Activated effector memory CD4-positive, alpha-beta T cell treated with Interleukin-2 at 50 U/mL for 16 hours (primary cell): ENCODE data around the gene RILPL2.
A peak's percentile ranks its signal among the peaks of the same experiment; 100 is the strongest.
"Not testable (repeated sequence)": the region's sequence is repeated elsewhere in the genome, so short reads cannot be mapped to it uniquely, and the experiment has no call there.

ENCODE experiments used
- DNase-seq: peaks from one replicate; pipeline ENCODE4 v3.0.0-alpha.2; 2020

Gene RILPL2

GRCh38 chr12:123401753-123402683 is 34.5 kb downstream of the RILPL2 start:
- no peak for DNase-seq

- DNase-seq: no peak
These were observed 37.2 kb downstream of the RILPL2 start for GRCh38 chr12:123399255-123399617.

- no peak for DNase-seq
These were observed 37.8 kb downstream of the RILPL2 start for GRCh38 chr12:123398550-123399254.

- DNase-seq: no peak
These were observed 38.3 kb downstream of the RILPL2 start for GRCh38 chr12:123398177-123398549.

- no peak for DNase-seq
These were observed 39.1 kb downstream of the RILPL2 start for GRCh38 chr12:123397400-123397799.

- no peak for DNase-seq
These were observed 39.5 kb downstream of the RILPL2 start for GRCh38 chr12:123396954-123397353.

DNA sequence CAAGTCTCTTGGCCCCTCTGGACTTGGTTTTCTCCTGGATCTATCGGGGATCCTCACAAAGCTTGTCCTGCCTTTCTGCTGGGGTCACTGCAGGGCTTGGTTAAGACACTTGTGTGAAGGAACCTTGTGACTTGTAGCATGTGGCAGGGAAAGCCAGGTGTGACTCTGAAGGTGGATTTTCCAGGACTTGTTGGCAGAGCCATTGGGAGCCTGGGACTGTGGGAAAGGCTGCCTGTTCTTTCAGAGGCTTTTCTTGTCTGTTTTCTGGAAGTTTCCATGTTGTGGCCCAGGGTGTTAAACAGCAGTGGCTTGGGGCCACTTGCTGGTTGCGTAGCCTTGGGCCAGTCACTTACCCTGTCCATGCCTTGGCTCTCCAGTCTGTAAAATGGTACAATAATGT is 39.9 kb downstream of the RILPL2 start:
- no peak for DNase-seq

GRCh38 chr12:123395236-123395635 is 41.2 kb downstream of the RILPL2 start:
- DNase-seq: no peak

DNA sequence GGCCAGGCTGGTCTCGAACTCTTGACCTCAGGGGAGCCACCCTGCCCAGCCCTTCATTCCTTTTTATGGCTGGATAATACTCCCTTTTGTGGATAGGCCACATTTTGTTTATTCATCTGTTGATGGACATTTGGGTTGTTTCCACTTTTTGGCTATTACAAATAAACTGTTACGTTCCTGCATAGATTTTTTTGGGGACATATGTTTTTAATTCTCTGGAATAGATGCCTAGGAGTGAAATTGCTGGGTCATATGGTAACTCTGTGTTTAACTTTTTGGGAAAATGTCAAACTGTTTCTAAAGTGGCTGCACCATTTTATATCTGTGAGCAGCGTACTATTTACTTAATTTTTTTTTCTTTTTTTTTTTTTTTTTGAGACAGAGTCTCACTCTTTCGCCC is 42.7 kb downstream of the RILPL2 start:
- no peak for DNase-seq

DNA sequence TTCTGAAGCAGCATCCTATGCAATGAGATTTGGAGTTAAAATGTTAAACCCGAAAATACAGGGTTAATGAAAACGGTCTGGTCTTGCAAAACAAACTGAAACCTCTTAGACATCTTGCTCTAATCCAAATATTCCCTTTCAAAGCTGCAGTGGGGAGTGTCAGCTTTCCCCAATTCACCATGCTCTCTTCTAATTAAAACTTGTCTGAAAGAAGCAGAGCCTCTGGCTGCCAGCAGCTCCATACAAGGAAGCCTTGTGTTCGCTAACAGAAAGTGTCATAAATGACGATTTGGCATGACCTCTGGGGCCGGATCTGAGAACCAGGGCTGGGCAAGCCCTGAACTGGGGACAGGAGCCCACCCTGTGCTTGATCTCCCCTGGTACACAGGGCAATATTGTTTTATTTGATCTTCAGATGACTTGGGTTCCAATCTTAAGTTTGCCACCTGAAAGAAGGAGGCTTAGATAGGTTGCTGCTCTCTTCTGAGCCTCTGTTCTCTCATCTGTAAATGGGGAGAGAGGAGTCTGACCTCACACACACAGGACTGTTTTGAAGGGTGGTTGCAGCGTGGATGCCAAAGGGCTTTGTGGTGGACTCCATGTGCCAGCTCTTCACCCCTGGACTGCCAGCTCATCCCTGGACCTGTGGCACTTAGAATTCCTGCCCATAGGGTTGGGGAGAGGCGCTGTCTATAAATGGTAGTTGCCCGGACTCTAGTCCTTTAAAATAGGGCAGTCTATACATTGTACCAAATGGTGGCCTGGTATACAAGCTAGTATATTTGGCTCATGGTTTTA is 44.7 kb downstream of the RILPL2 start:
- DNase-seq: no peak

DNA sequence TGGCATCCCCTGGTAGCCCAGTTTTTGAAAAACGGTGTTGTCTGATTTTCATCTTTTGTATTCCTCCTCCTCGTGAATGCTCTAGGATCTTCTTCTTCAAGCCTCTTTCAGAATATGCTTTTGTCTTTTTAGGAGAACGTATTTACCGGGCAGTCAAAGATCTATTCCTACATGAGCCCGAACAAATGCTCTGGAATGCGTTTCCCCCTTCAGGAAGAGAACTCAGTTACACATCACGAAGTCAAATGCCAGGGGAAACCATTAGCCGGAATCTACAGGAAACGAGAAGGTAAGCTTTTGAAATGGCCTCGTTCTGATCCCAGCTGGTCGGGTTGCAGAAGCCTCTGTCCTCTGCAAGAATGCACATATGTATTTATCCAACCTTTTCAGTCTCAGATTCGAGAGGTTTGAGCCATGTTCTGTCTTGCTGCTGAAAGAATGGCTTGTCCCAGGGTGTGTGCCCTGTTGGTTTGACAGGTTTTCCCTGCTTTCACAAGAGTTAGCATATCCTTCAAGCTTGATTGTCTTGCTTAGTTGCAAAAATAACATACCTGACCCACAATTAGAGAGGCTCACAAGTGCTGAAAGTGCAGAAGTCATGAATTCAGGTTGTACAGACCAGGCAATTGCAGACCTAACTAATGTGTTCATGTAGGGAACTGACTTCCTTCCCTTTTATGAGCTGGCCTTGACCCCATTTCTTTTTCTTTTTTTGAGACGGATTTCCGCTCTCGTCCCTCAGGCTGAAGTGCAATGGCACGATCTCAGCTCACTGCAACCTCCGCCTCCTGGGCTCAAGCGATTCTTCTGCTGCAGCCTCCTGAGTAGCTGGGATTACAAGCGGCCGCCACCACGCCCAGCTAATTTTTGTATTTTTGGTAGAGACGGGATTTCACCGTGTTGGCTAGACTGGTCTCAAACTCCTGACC is 45.7 kb downstream of the RILPL2 start:
- DNase-seq: no peak

DNA sequence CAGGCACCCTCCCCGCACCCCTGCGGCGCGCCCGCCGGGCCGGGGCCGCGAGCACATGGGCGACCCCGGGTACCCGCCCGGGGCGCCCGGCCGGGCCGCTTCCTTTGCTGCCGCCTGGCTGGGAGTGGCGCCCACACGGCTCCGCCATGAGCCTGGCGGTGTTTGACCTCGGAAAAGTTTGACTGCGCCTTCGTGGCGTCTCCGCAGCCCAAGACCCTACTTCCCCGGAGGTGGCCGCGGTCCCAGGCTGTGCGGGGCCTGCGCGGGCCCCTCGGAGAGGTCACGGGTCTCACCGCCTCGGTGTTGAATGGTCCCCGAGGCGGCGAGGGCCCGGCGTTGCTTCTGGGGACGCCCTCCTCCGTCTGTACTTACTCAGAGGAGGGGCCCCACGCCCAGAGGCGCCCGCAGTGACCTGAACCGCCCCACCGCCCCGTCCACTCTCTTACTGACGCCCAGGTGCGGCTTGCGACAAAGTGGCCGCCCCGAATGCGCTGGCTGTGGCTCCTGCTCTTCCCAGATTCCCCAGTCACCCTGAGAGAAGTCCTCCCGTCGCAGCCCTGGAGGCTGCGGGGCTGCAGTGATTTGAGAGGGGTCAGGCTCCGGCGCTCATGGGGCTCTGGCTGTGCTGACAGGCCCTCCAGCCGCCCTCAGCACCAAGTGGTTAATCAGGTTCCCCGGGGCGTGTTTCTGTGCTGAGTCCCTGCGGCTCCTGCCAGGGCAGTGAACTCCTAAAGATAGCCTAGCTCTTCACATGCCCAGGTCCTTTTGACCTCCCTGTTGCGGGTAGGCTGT is 46.7 kb downstream of the RILPL2 start:
- peak; percentile 22 for DNase-seq

GRCh38 chr12:123388951-123389559 is 47.4 kb downstream of the RILPL2 start:
- no peak for DNase-seq

DNA sequence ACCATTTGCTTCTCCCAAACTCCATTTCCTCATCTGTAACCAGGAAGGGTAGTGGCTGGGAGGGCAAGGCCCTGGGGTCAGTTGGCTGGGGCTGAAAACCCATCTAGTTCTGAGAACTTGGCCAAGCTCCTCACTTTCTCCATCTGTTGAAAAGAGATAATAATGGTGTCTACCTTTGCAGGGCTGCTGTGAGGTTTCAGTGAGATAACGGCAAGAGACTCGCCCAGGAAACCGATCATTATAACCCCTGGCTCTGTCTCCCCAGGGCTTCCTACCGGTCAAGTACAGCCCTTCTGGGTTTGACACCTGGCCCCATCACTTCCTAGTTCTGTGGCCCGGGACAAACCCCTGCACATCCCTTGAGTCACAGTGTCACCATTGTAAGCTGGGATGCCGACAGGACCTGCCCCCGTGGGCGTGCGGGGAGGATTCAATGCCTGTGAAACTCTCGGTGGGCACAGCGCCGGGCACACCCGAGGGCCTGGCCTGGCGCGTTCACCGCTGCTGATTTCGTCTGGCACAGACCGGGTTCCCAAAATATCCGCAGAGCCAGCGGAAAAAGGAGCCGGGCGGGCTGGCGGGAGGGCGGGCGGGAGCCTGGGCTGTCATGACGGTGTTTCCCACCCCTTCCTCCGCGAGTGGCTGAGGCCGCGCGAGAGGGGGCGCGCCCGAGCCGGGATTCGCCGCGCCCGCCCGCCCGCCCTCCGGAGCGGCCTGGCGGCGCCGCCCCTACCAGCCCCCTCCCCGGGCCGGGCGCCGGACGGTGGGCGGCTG is 48.1 kb downstream of the RILPL2 start:
- peak; percentile 73 for DNase-seq

- no peak for DNase-seq
These were observed 48.8 kb downstream of the RILPL2 start for GRCh38 chr12:123387508-123388176.

GRCh38 chr12:123385536-123385935 is 50.9 kb downstream of the RILPL2 start:
- DNase-seq: not testable (repeated sequence)

- no peak for DNase-seq
These were observed 51.5 kb downstream of the RILPL2 start for GRCh38 chr12:123384994-123385376.

- DNase-seq: no peak
These were observed 52.0 kb downstream of the RILPL2 start for GRCh38 chr12:123384318-123384993.

DNA sequence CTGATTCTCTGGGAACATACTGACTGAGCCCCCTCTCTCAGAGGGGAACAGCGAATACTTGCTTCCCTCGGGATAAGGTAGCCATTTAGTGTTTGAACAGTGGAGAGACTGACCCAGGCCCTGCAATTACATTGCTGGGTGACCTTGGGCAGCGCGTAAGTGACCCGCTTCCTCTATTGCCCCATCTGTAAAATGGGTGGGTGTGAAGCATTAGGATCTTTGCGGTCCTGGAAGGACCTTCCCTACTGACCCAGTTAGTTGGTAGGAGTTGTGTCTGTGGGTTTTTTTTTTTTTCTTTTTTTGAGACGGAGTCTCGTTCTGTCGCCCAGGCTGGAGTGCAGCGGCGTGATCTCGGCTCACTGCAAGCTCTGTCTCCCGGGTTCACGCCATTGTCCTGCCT is 53.8 kb downstream of the RILPL2 start:
- no peak for DNase-seq
